ENCODE data around the gene ADIG.

Gene ADIG

DNA sequence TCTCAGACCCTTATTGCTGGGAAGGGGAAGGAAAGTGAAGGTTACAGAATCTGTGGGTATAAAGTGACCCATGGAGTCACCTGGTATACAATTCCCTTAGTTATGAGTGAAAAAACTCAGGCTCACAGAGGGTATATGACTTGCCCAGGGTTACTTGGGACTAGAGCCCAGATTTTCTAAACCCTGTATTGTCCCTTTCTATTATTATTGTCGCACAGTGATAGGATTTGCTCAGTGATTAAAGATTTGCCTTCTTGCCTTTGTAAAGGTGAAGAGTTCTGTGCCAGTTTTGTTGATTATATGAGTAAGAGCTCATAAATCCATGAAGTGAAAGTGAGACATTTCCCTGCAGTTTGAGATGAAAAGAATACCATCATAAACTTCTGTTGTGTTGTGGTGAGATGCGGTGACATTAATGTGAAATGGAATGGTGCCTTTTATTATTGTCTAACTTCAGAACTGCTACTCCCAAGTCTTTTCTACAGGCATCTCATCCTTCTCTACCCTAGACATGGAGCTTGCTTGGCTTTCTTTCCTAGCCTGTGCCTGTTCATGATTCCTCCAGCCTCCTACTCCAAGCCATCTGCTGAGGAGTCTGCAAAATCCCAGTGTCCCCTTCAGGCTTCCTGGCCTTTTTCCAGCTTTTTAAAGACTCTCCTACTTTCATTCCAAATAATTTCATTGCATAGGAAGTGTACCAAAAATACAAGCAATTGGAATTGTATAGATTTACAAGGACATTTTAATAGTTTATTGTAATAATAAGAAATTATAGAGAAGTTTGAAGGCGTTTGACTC, 33.5 kb upstream of the ADIG start:
- H3K4me3 ChIP-seq (ENCODE audit: insufficient read length, low read depth): no peak overlapping the region
- TF ChIP-seq YY1 (IDR thresholded peaks at IDR 0.05; ENCODE audit: insufficient read depth, insufficient read length): no peak
- TF ChIP-seq ZNF274 (IDR thresholded peaks at IDR 0.05; ENCODE audit: low read depth, low read length): no peak
- TF ChIP-seq SUZ12 (IDR thresholded peaks at IDR 0.05; ENCODE audit: extremely low read depth, insufficient read depth, insufficient read length): no peak
- DNase-seq (ENCODE audit: low read depth, low spot score): no peak
- peaks cover 98% of the 10 kb centered on the region for H3K36me3 ChIP-seq (ENCODE audit: insufficient read depth, insufficient read length, low read length)
- no peak overlapping the region for H3K9ac ChIP-seq (ENCODE audit: insufficient read length, low read depth)
- H3K27me3 ChIP-seq (ENCODE audit: insufficient read depth, insufficient read length): no peaks in the 10 kb centered on the region
- H3K4me1 ChIP-seq (ENCODE audit: insufficient read depth, insufficient read length): no peaks in the 10 kb centered on the region
- H3K9me3 ChIP-seq (ENCODE audit: insufficient read depth, low read length): no peaks in the 10 kb centered on the region

DNA sequence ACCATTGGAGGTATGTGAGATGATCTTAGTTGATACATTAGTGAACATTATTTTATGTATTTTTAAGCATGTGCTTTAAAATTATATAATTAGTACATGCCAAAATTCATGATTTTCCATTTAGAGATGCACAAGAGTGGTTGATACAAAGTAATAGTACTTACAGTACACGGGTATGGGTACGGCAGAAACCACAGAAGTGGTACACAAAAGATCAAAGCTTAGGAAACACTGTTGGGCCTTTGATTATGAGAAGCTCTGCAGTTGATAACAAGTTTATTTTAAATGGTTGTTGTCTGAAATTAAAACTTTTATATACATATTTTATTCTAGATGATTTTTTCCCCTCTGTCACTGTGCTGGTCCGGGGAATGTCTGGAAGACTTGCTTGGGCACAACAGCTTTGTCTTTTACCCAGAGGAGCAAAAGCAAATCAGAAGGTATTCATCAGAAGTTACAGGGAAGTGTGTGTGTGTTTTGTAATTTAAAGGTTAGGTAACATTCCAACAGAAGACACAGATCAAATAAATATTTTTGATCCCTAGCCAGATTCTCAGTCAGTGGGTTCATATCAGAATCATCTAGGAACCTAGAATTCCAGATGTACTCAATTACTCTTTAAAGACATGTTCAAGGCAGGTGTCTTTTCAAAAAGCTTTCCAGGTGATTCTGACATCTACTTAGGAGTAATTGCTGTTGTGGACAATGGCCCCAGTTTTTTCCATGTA, 32.5 kb upstream of the ADIG start:
- Histone ChIP-seq H3K27me3 (ENCODE audit: insufficient read depth, insufficient read length) (no peaks in the 10 kb centered on the region), H3K36me3 (ENCODE audit: insufficient read depth, insufficient read length, low read length) (peaks cover 98% of the 10 kb centered on the region)
- TF ChIP-seq SUZ12 (IDR thresholded peaks at IDR 0.05; ENCODE audit: extremely low read depth, insufficient read depth, insufficient read length): no peak
- TF ChIP-seq ZNF274 (IDR thresholded peaks at IDR 0.05; ENCODE audit: low read depth, low read length): no peak
- TF ChIP-seq YY1 (IDR thresholded peaks at IDR 0.05; ENCODE audit: insufficient read depth, insufficient read length): no peak

DNA sequence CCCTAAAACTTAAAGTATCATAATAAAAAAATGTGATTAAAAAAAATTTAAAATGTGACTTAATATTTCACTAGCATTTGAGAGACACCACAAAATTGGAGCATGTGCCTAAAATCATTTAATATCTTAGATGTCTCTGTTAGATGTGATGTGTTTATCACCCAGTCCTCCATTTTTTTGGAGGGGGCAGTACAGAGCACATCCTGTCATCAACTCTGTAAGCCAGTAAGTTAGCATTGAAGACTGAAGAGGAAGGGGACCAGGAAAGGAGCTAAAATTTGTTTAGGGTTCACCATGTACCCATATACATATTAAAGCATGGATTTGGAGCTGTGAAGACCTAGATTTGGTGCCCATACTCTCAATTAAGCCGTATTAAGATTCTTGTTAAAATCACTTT, 30.7 kb upstream of the ADIG start:
- peaks cover 98% of the 10 kb centered on the region for H3K36me3 ChIP-seq (ENCODE audit: insufficient read depth, insufficient read length, low read length)
- no peaks in the 10 kb centered on the region for H3K4me1 ChIP-seq (ENCODE audit: insufficient read depth, insufficient read length)
- H3K4me3 ChIP-seq (ENCODE audit: insufficient read length, low read depth): no peak overlapping the region
- no peaks in the 10 kb centered on the region for H3K27me3 ChIP-seq (ENCODE audit: insufficient read depth, insufficient read length)
- DNase-seq (ENCODE audit: low read depth, low spot score): no peak
- no peak overlapping the region for H3K9ac ChIP-seq (ENCODE audit: insufficient read length, low read depth)
- no peaks in the 10 kb centered on the region for H3K9me3 ChIP-seq (ENCODE audit: insufficient read depth, low read length)
- TF ChIP-seq SUZ12 (IDR thresholded peaks at IDR 0.05; ENCODE audit: extremely low read depth, insufficient read depth, insufficient read length) (no peak), YY1 (IDR thresholded peaks at IDR 0.05; ENCODE audit: insufficient read depth, insufficient read length) (no peak), ZNF274 (IDR thresholded peaks at IDR 0.05; ENCODE audit: low read depth, low read length) (no peak)

More for the DNA sequence above, 32.5 kb upstream of the ADIG start:
- Histone ChIP-seq H3K9ac (ENCODE audit: insufficient read length, low read depth) (no peak overlapping the region), H3K9me3 (ENCODE audit: insufficient read depth, low read length) (no peaks in the 10 kb centered on the region), H3K4me1 (ENCODE audit: insufficient read depth, insufficient read length) (no peaks in the 10 kb centered on the region), H3K4me3 (ENCODE audit: insufficient read length, low read depth) (no peak overlapping the region)
- no peak for DNase-seq (ENCODE audit: low read depth, low spot score)

DNA sequence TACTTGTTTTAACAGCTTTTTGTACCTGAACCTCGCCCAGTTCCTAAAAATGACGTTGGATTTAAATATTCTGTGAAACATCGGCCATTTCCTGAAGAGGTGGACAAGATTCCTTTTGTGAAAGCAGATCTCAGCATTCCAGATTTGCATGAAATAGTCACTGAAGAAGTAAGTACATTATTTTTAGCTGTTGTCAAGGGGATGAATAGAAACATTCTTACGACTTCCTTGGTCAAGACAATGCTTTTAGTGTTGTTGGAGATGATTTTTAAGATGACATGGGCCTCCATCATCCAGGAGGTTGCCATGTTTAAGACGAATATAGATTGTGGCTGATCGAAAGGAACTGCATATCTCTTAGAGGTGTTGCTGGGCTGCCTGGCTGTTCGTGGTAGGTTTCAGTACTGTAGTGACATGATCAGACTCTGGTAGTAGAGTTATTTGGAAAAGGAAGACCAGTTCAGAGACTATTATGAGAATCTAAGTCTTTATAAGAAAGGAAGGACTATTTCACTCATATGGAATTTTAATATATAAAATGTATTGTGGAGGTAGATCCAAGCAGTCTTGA, 29.9 kb upstream of the ADIG start:
- DNase-seq (ENCODE audit: low read depth, low spot score): no peak
- H3K4me1 ChIP-seq (ENCODE audit: insufficient read depth, insufficient read length): no peaks in the 10 kb centered on the region
- no peaks in the 10 kb centered on the region for H3K9me3 ChIP-seq (ENCODE audit: insufficient read depth, low read length)
- H3K9ac ChIP-seq (ENCODE audit: insufficient read length, low read depth): no peak overlapping the region
- H3K27me3 ChIP-seq (ENCODE audit: insufficient read depth, insufficient read length): no peaks in the 10 kb centered on the region
- H3K36me3 ChIP-seq (ENCODE audit: insufficient read depth, insufficient read length, low read length): peaks cover 98% of the 10 kb centered on the region
- TF ChIP-seq YY1 (IDR thresholded peaks at IDR 0.05; ENCODE audit: insufficient read depth, insufficient read length) (no peak), ZNF274 (IDR thresholded peaks at IDR 0.05; ENCODE audit: low read depth, low read length) (no peak), SUZ12 (IDR thresholded peaks at IDR 0.05; ENCODE audit: extremely low read depth, insufficient read depth, insufficient read length) (no peak)
- H3K4me3 ChIP-seq (ENCODE audit: insufficient read length, low read depth): no peak overlapping the region

DNA sequence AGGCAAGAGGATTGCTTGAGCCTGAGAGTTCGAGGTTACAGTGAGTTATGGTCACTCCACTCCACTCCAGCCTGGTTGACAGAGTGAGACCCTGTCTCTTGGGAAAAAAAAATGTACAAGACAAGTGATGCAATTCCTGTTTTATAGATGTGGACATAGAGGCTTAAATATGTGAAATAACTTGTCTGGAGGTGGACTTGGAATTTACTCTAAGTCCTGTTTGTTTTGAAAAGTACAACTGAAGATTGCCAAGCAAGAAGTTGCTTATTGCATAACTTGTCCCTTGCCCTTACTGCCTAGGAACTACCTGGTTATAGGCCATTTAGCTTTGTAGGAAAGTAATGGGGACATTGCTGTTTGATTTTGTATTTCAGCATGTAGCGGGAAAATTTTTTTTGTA, 26.0 kb upstream of the ADIG start:
- no peak overlapping the region for H3K4me3 ChIP-seq (ENCODE audit: insufficient read length, low read depth)
- no peak overlapping the region for H3K9ac ChIP-seq (ENCODE audit: insufficient read length, low read depth)
- H3K27me3 ChIP-seq (ENCODE audit: insufficient read depth, insufficient read length): no peaks in the 10 kb centered on the region
- no peaks in the 10 kb centered on the region for H3K4me1 ChIP-seq (ENCODE audit: insufficient read depth, insufficient read length)
- DNase-seq (ENCODE audit: low read depth, low spot score): no peak
- H3K36me3 ChIP-seq (ENCODE audit: insufficient read depth, insufficient read length, low read length): peaks cover 96% of the 10 kb centered on the region
- no peaks in the 10 kb centered on the region for H3K9me3 ChIP-seq (ENCODE audit: insufficient read depth, low read length)
- TF ChIP-seq ZNF274 (IDR thresholded peaks at IDR 0.05; ENCODE audit: low read depth, low read length): no peak

DNA sequence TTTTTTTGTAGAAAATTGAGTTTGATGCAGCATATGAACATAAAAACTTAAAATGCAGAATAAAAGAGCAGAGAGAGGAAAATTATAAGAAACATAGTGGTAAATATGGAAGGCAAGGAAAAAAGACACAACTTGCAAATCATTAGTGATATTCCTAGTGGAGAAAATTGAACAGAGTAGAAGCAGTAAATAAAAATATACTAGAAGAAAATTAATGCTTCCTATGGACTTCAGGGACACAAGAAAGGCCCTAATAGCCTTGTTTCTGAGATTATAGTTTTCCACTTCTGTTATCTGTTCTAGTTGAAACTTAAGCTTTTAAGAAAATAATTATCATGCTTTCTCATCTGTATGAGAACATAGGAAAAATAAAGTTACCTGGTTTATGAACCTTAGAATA, 25.6 kb upstream of the ADIG start:
- peaks cover 96% of the 10 kb centered on the region for H3K36me3 ChIP-seq (ENCODE audit: insufficient read depth, insufficient read length, low read length)
- DNase-seq (ENCODE audit: low read depth, low spot score): no peak

DNA sequence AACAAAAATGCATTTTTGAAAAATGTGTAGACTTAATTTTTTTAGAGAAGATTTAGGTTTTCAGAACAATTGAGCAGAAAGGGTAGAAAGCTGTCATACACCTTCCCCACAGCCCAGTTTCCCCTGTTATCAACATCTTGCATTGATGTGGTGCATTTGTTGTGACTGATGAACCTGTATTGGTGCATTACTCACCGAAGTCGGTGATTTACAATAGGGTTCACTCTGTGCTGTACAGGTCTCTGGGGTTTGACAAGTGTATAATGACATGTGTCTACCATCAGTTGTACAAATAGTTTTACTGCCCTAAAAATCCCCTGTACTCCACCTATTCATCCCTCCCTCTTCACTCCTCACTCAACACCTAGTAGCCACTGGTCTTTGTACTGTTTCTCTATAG, 23.8 kb upstream of the ADIG start:
- Histone ChIP-seq H3K4me3 (ENCODE audit: insufficient read length, low read depth) (no peak overlapping the region), H3K4me1 (ENCODE audit: insufficient read depth, insufficient read length) (no peaks in the 10 kb centered on the region), H3K9me3 (ENCODE audit: insufficient read depth, low read length) (no peaks in the 10 kb centered on the region), H3K27me3 (ENCODE audit: insufficient read depth, insufficient read length) (no peaks in the 10 kb centered on the region), H3K36me3 (ENCODE audit: insufficient read depth, insufficient read length, low read length) (peaks cover 89% of the 10 kb centered on the region), H3K9ac (ENCODE audit: insufficient read length, low read depth) (no peak overlapping the region)
- TF ChIP-seq YY1 (IDR thresholded peaks at IDR 0.05; ENCODE audit: insufficient read depth, insufficient read length): no peak
- TF ChIP-seq ZNF274 (IDR thresholded peaks at IDR 0.05; ENCODE audit: low read depth, low read length): no peak
- no peak for TF ChIP-seq SUZ12 (IDR thresholded peaks at IDR 0.05; ENCODE audit: extremely low read depth, insufficient read depth, insufficient read length)
- DNase-seq (ENCODE audit: low read depth, low spot score): no peak

More for the DNA sequence above, 25.6 kb upstream of the ADIG start:
- no peaks in the 10 kb centered on the region for H3K27me3 ChIP-seq (ENCODE audit: insufficient read depth, insufficient read length)
- TF ChIP-seq ZNF274 (IDR thresholded peaks at IDR 0.05; ENCODE audit: low read depth, low read length) (no peak), YY1 (IDR thresholded peaks at IDR 0.05; ENCODE audit: insufficient read depth, insufficient read length) (no peak), SUZ12 (IDR thresholded peaks at IDR 0.05; ENCODE audit: extremely low read depth, insufficient read depth, insufficient read length) (no peak)
- no peaks in the 10 kb centered on the region for H3K4me1 ChIP-seq (ENCODE audit: insufficient read depth, insufficient read length)
- H3K4me3 ChIP-seq (ENCODE audit: insufficient read length, low read depth): no peak overlapping the region
- H3K9ac ChIP-seq (ENCODE audit: insufficient read length, low read depth): no peak overlapping the region
- no peaks in the 10 kb centered on the region for H3K9me3 ChIP-seq (ENCODE audit: insufficient read depth, low read length)

Data from NT2/D1 (cell line).